H1 (cell line): ENCODE results near the gene STK40. TPM values are rescaled to one million over a fixed set of nuclear protein-coding genes. Genes with fewer than 3 reads are reported as not detected.

Source experiments
- CTCF ChIA-PET: fragments of 300-600 bp; sonication (Branson Sonifier 250); formaldehyde crosslinking; loops from one replicate; lab custom pipeline; 2021; ENCODE audit not compliant: partially characterized antibody; lab: Charles Lee
- POLR2A ChIA-PET: fragments of 300-600 bp; sonication (Branson Sonifier 250); formaldehyde crosslinking; loops from one replicate; lab custom pipeline; 2021; ENCODE audit warnings: inconsistent platforms; ENCODE audit not compliant: partially characterized antibody; lab: Charles Lee
- DNase-seq, 2 experiments: peaks; one replicate each; pipeline versions ENCODE4 v3.0.0 to v3.0.0-alpha.2; 2010 to 2022; ENCODE audit warnings: low spot score in 2 of 2, low read depth in 1 of 2, mixed read lengths in 1 of 2
- FAIRE-seq: peaks from 2 replicates; lab custom pipeline; 2011; peaks lifted over from hg19 to GRCh38; lab: Jason Lieb, UNC
- H2AFZ ChIP-seq: 2 replicates; pipeline ENCODE4 v1.8.1; 2012; ENCODE audit warnings: low read length, inconsistent platforms
- H2AK5ac ChIP-seq: 2 replicates; pipeline ENCODE4 v1.6.1; 2013; ENCODE audit warnings: low read depth, low read length
- H2BK120ac ChIP-seq: replicated peaks from 2 replicates; pipeline ENCODE3; 2013; ENCODE audit warnings: low read depth, low read length, inconsistent platforms
- H2BK12ac ChIP-seq: 2 replicates; pipeline ENCODE4 v1.6.1; 2013; ENCODE audit warnings: low read depth, low read length
- H2BK15ac ChIP-seq: 2 replicates; pipeline ENCODE4 v1.6.1; 2013; ENCODE audit warnings: low read length
- H2BK20ac ChIP-seq: 2 replicates; pipeline ENCODE4 v1.6.1; 2013; ENCODE audit warnings: low read length
- H2BK5ac ChIP-seq: 2 replicates; pipeline ENCODE4 v1.6.1; 2013; ENCODE audit warnings: low read depth, low read length
- H3K14ac ChIP-seq: 2 replicates; pipeline ENCODE4 v1.6.1; 2013; ENCODE audit warnings: inconsistent platforms; ENCODE audit not compliant: insufficient read length
- H3K18ac ChIP-seq: 2 replicates; pipeline ENCODE4 v1.6.1; 2013; ENCODE audit warnings: low read length; ENCODE audit errors: extremely low read depth
- H3K23ac ChIP-seq: 2 replicates; pipeline ENCODE4 v1.6.1; 2013; ENCODE audit warnings: inconsistent platforms; ENCODE audit not compliant: insufficient read length
- H3K23me2 ChIP-seq: 2 replicates; pipeline ENCODE4 v1.6.1; 2013; ENCODE audit warnings: low read depth, low read length
- H3K27ac ChIP-seq: 2 replicates; pipeline ENCODE4 v1.6.1; 2011; ENCODE audit warnings: low read depth, low read length, inconsistent platforms
- H3K27me3 ChIP-seq, 4 experiments: replicated peaks in 1 of 4; 1 replicate in 1 of 4; 2 replicates in 3 of 4; pipeline versions ENCODE4 v1.6.1 to v1.8.1; 2011 to 2013; ENCODE audit warnings: low read length in 3 of 4, mild to moderate bottlenecking in 3 of 4, inconsistent platforms in 2 of 4, mixed read lengths in 2 of 4, moderate library complexity in 1 of 4; ENCODE audit not compliant: control insufficient read depth in 3 of 4, insufficient read depth in 3 of 4; ENCODE audit errors: extremely low read depth in 1 of 4
- H3K36me3 ChIP-seq, 4 experiments: 2 replicates each; pipeline versions ENCODE4 v1.6.1 to v1.8.1; 2011 to 2013; ENCODE audit warnings: mild to moderate bottlenecking in 4 of 4, low read length in 3 of 4, moderate library complexity in 2 of 4, control low read depth in 1 of 4, inconsistent platforms in 1 of 4; ENCODE audit not compliant: insufficient read depth in 4 of 4, control insufficient read depth in 2 of 4
- H3K4ac ChIP-seq: replicated peaks from 2 replicates; pipeline ENCODE3; 2013; ENCODE audit warnings: low read length, low read depth, mixed read lengths, inconsistent platforms; ENCODE audit not compliant: insufficient read length
- H3K4me1 ChIP-seq, 4 experiments: replicated peaks in 1 of 4; 1 replicate in 1 of 4; 2 replicates in 3 of 4; pipeline versions ENCODE4 v1.6.1 to v1.8.1; 2011 to 2013; ENCODE audit warnings: low read length in 3 of 4, inconsistent platforms in 2 of 4, mixed read lengths in 1 of 4; ENCODE audit not compliant: insufficient read depth in 4 of 4, control insufficient read depth in 3 of 4
- H3K4me2 ChIP-seq, 2 experiments: 2 replicates each; pipeline versions ENCODE4 v1.6.1 to v1.8.1; 2011 to 2013; ENCODE audit warnings: low read depth in 2 of 2, low read length in 2 of 2, control low read depth in 1 of 2, inconsistent platforms in 1 of 2, mild to moderate bottlenecking in 1 of 2; ENCODE audit not compliant: insufficient read depth in 1 of 2
- H3K4me3 ChIP-seq, 4 experiments: fragments of 200-600, 300-600 bp in 1 of 4; sonication (generic), shearing (Covaris generic), sonication (Bioruptor Twin) in 1 of 4; 2 replicates each; pipeline versions ENCODE4 v1.5.1 to v1.8.1; 2011 to 2016; ENCODE audit warnings: low read length in 4 of 4, low read depth in 3 of 4, control low read depth in 2 of 4, inconsistent platforms in 2 of 4, mild to moderate bottlenecking in 2 of 4, mixed read lengths in 1 of 4, moderate library complexity in 1 of 4; ENCODE audit not compliant: insufficient read depth in 2 of 4; ENCODE audit errors: extremely low read depth in 1 of 4
- H3K56ac ChIP-seq: replicated peaks from 2 replicates; pipeline ENCODE3; 2013; ENCODE audit warnings: low read depth, mild to moderate bottlenecking, mixed read lengths, low read length, inconsistent platforms; ENCODE audit not compliant: insufficient read length
- H3K79me1 ChIP-seq: 2 replicates; pipeline ENCODE4 v1.6.1; 2013; ENCODE audit warnings: low read depth, low read length, control low read depth
- H3K79me2 ChIP-seq, 2 experiments: 2 replicates each; pipeline versions ENCODE4 v1.6.1 to v1.8.1; 2012 to 2013; ENCODE audit warnings: low read length in 2 of 2, mild to moderate bottlenecking in 2 of 2, inconsistent platforms in 1 of 2; ENCODE audit not compliant: insufficient read depth in 2 of 2, control insufficient read depth in 1 of 2
- H3K9ac ChIP-seq, 4 experiments: replicated peaks in 1 of 4; 1 replicate in 1 of 4; 2 replicates in 3 of 4; pipeline versions ENCODE4 v1.6.1 to v1.8.1; 2011 to 2013; ENCODE audit warnings: low read depth in 3 of 4, low read length in 3 of 4, control low read depth in 2 of 4, mild to moderate bottlenecking in 2 of 4, moderate library complexity in 2 of 4, inconsistent platforms in 1 of 4; ENCODE audit errors: extremely low read depth in 1 of 4
- H3K9me3 ChIP-seq, 2 experiments: 2 replicates each; pipeline versions ENCODE4 v1.6.1 to v1.8.1; 2012 to 2013; ENCODE audit warnings: mild to moderate bottlenecking in 2 of 2, moderate library complexity in 2 of 2, control low read depth in 1 of 2, inconsistent platforms in 1 of 2, low read depth in 1 of 2, low read length in 1 of 2, mixed read lengths in 1 of 2; ENCODE audit not compliant: insufficient read depth in 2 of 2
- H4K20me1 ChIP-seq, 2 experiments: replicated peaks in 1 of 2; 2 replicates each; pipeline versions ENCODE3 to v1.8.1; 2011 to 2013; ENCODE audit warnings: inconsistent platforms in 2 of 2, low read length in 2 of 2, mild to moderate bottlenecking in 1 of 2; ENCODE audit not compliant: insufficient read depth in 2 of 2, control insufficient read depth in 1 of 2
- H4K5ac ChIP-seq: 2 replicates; pipeline ENCODE4 v1.6.1; 2013; ENCODE audit warnings: low read length, low read depth, mixed read lengths, inconsistent platforms; ENCODE audit not compliant: insufficient read length
- H4K8ac ChIP-seq: 2 replicates; pipeline ENCODE4 v1.8.0; 2013; ENCODE audit warnings: mild to moderate bottlenecking, moderate library complexity, low read length, inconsistent platforms; ENCODE audit not compliant: insufficient read depth; ENCODE audit errors: extremely low read depth
- H4K91ac ChIP-seq: replicated peaks from 2 replicates; pipeline ENCODE3; 2013; ENCODE audit warnings: low read length, mixed read lengths, inconsistent platforms; ENCODE audit not compliant: insufficient read length
- BCL11A ChIP-seq, 2 experiments: IDR thresholded peaks; one replicate each; pipeline ENCODE4 v1.6.1; 2011; ENCODE audit warnings: low read depth in 2 of 2, low read length in 2 of 2, mild to moderate bottlenecking in 2 of 2
- HDAC2 ChIP-seq, 2 experiments: fragments of 300-600 bp in 1 of 2; sonication (generic) in 1 of 2; IDR thresholded peaks; 2 replicates each; pipeline ENCODE4 v1.6.1; 2011 to 2012; ENCODE audit warnings: low read depth in 2 of 2, low read length in 2 of 2, mild to moderate bottlenecking in 2 of 2, moderate library complexity in 2 of 2, borderline replicate concordance in 1 of 2, inconsistent platforms in 1 of 2
- KDM1A ChIP-seq: fragments of 200-600, 300-600 bp; sonication (generic); IDR thresholded peaks from 2 replicates; pipeline ENCODE4 v1.7.1; 2016; ENCODE audit warnings: mild to moderate bottlenecking, low read length, borderline replicate concordance
- MAFK ChIP-seq: IDR thresholded peaks from 2 replicates; pipeline ENCODE4 v1.6.1; 2012; ENCODE audit warnings: low read depth, mild to moderate bottlenecking, improper control_type of control experiment, low read length
- NRF1 ChIP-seq: IDR thresholded peaks from 2 replicates; pipeline ENCODE4 v1.6.1; 2011; ENCODE audit warnings: mild to moderate bottlenecking, low read depth, low read length, improper control_type of control experiment
- SP2 ChIP-seq: IDR thresholded peaks from 2 replicates; pipeline ENCODE4 v1.6.1; 2012; ENCODE audit warnings: mild to moderate bottlenecking, low read length, inconsistent platforms
- TBP ChIP-seq: IDR thresholded peaks from 2 replicates; pipeline ENCODE4 v1.6.1; 2011; ENCODE audit warnings: low read depth, low read length, improper control_type of control experiment
- WGBS, 2 experiments: shearing (Covaris generic) in 1 of 2; methylation state at CpG; one replicate each; pipeline versions ENCODE4 v1.1.6 to v1.1.7; 2013 to 2015; ENCODE audit warnings: low lambda C conversion rate in 2 of 2, mixed read lengths in 2 of 2, inconsistent platforms in 1 of 2, low coverage in 1 of 2, missing lambda C conversion rate in 1 of 2; ENCODE audit not compliant: insufficient replicate concordance in 2 of 2, insufficient coverage in 1 of 2, insufficient read length in 1 of 2; ENCODE audit errors: extremely low coverage in 1 of 2, missing lambda C conversion rate in 1 of 2; 5-methylcytosine and 5-hydroxymethylcytosine counted together
- polyA plus RNA-seq, 7 experiments: library from polyadenylated mRNA; depleted of rRNA in 3 of 7; stranded (reverse) in 5 of 7; unstranded in 2 of 7; fragments of >200 nt in 5 of 7; fragments of 200-250 nt in 2 of 7; gene quantifications; 1 replicate in 5 of 7; 2 replicates in 1 of 7; 4 replicates in 1 of 7; pipeline versions ENCODE4 v1.2.1 to v1.2.3, GENCODE V29; 2011 to 2013; ENCODE audit warnings: missing spikeins in 2 of 7, mixed read lengths in 2 of 7
- total RNA-seq: library from RNA; stranded (reverse); fragmentation: NEBNext Ultra II Directional; extraction: Animal tissue kit (Norgen Biotek cat#: 25700); gene quantifications from 2 replicates; pipeline ENCODE4 v1.2.1, GENCODE V29; 2021
- TF ChIP-seq, protein P1 (sequence below), 3 experiments: IDR thresholded peaks; 1 replicate in 2 of 3; 2 replicates in 1 of 3; pipeline versions ENCODE4 v1.5.1 to v1.6.1; 2011; ENCODE audit warnings: low read length in 3 of 3, mild to moderate bottlenecking in 3 of 3, inconsistent platforms in 2 of 3, low read depth in 1 of 3, moderate library complexity in 1 of 3; ENCODE audit not compliant: insufficient read depth in 1 of 3; ENCODE audit errors: control extremely low read depth in 1 of 3
- TF ChIP-seq, protein P2 (sequence below): IDR thresholded peaks from 2 replicates; pipeline ENCODE4 v1.6.1; 2012; ENCODE audit warnings: low read length, inconsistent platforms

Gene STK40
- total and polyA plus RNA-seq, 2 of the 8 experiments (the other 6 are each of a cell fraction or from before 2014, with no cell fraction given), result 13.6 to 28.6 TPM

DNA sequence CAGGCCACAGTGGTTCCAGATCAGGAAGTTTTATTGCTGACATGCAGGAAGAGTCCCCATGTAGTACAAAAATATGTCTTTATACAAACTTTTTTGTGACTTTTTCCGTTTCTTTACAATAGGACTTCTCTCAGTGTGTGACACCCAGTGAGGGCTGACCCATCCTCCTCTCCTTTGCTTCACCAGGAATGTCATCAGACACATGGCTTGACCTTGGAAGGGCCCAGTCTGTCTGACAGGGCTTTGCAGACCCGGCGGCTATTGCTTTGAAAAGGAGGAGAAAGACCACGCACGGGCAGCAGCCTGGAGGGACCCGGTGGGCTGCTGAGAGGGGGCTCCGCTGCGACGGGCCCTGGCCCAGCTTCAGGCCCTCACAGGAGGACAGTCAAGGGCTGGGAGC lies 46.1 kb downstream of the STK40 start:
- peaks cover 3% of the 10 kb centered on the region in 2 experiments for H4K20me1 ChIP-seq
- H2BK5ac ChIP-seq, result no peak overlapping the region
- no peak overlapping the region for H3K9ac ChIP-seq
- H3K4me3 ChIP-seq, result no peak overlapping the region
- no peak overlapping the region for H3K4ac ChIP-seq
- H2AFZ ChIP-seq, result no peak overlapping the region
- H3K14ac ChIP-seq, result no peak overlapping the region
- no peak overlapping the region for H3K56ac ChIP-seq
- H3K23me2 ChIP-seq, result no peaks in the 10 kb centered on the region
- no peak overlapping the region for H2AK5ac ChIP-seq
- no peak overlapping the region for H2BK12ac ChIP-seq
- 79% methylated on average over 9 of the region's 9 CpGs; no CpG with 5 or more reads in 1 of the 2 experiments for WGBS, 2 experiments
- H4K8ac ChIP-seq, result no peak overlapping the region
- H3K27me3 ChIP-seq, result no peaks in the 10 kb centered on the region; a peak in 3 of 7 replicates
- H4K91ac ChIP-seq, result no peak overlapping the region
- CTCF ChIA-PET, result interaction anchor here (1.3 to 10.0 kb wide), 3 partner anchors 13 to 29 kb away, joined by 3 to 150 read pairs (median 6); no protein-coding TSS in a partner anchor
- no peaks in the 10 kb centered on the region for H3K9me3 ChIP-seq
- POLR2A ChIA-PET, result interaction anchor here (1.1 to 4.3 kb wide), 3 partner anchors 15 to 21 kb away, joined by 3 to 23 read pairs (median 19); partner anchors contain the start of gene EVA1B
- H4K5ac ChIP-seq, result no peak overlapping the region
- no peak overlapping the region for H3K18ac ChIP-seq
- DNase-seq (no peak), FAIRE-seq (no peak)
- H2BK20ac ChIP-seq, result no peak overlapping the region
- H3K23ac ChIP-seq, result no peak overlapping the region
- no peaks in the 10 kb centered on the region for H3K79me1 ChIP-seq
- no peaks in the 10 kb centered on the region; a peak in 1 of 7 replicates for H3K4me1 ChIP-seq
- H3K79me2 ChIP-seq, result no peaks in the 10 kb centered on the region
- H3K36me3 ChIP-seq, result peaks cover 0 to 11% (median 4%) of the 10 kb centered on the region in 4 experiments; a peak in 4 of 8 replicates
- no peak overlapping the region for H3K27ac ChIP-seq
- H2BK120ac ChIP-seq, result no peak overlapping the region
- no peak overlapping the region for H2BK15ac ChIP-seq
- no peak overlapping the region for H3K4me2 ChIP-seq
- TF ChIP-seq NRF1, result no peak
- TF ChIP-seq, protein P1, sequence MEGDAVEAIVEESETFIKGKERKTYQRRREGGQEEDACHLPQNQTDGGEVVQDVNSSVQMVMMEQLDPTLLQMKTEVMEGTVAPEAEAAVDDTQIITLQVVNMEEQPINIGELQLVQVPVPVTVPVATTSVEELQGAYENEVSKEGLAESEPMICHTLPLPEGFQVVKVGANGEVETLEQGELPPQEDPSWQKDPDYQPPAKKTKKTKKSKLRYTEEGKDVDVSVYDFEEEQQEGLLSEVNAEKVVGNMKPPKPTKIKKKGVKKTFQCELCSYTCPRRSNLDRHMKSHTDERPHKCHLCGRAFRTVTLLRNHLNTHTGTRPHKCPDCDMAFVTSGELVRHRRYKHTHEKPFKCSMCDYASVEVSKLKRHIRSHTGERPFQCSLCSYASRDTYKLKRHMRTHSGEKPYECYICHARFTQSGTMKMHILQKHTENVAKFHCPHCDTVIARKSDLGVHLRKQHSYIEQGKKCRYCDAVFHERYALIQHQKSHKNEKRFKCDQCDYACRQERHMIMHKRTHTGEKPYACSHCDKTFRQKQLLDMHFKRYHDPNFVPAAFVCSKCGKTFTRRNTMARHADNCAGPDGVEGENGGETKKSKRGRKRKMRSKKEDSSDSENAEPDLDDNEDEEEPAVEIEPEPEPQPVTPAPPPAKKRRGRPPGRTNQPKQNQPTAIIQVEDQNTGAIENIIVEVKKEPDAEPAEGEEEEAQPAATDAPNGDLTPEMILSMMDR (IDR thresholded peaks at IDR 0.05; ENCODE audit: control extremely low read depth in 1 of 3, insufficient read depth in 1 of 3, low read depth in 1 of 3, low read length in 3 of 3), result no peak
- no peak for TF ChIP-seq MAFK
- TF ChIP-seq SP2, result no peak
- no peak for TF ChIP-seq TBP
- no peak for TF ChIP-seq KDM1A
- no peak for TF ChIP-seq BCL11A (IDR thresholded peaks at IDR 0.05; ENCODE audit: low read depth in 2 of 2, low read length in 2 of 2)
- TF ChIP-seq, protein P2, sequence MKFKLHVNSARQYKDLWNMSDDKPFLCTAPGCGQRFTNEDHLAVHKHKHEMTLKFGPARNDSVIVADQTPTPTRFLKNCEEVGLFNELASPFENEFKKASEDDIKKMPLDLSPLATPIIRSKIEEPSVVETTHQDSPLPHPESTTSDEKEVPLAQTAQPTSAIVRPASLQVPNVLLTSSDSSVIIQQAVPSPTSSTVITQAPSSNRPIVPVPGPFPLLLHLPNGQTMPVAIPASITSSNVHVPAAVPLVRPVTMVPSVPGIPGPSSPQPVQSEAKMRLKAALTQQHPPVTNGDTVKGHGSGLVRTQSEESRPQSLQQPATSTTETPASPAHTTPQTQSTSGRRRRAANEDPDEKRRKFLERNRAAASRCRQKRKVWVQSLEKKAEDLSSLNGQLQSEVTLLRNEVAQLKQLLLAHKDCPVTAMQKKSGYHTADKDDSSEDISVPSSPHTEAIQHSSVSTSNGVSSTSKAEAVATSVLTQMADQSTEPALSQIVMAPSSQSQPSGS, result no peak
- TF ChIP-seq HDAC2 (IDR thresholded peaks at IDR 0.05; ENCODE audit: borderline replicate concordance in 1 of 2, low read depth in 2 of 2, low read length in 2 of 2), result no peak
